NT2/D1 (cell line): Measurements from ENCODE around the gene DIP2C.
"Not testable (repeated sequence)": the region's sequence is repeated elsewhere in the genome, so short reads cannot be mapped to it uniquely, and the experiment has no call there.

ENCODE experiments used
- SUZ12 ChIP-seq: IDR thresholded peaks from 2 replicates; pipeline ENCODE4 v1.6.1; 2011; ENCODE audit not compliant: insufficient read length, insufficient read depth; ENCODE audit errors: extremely low read depth
- YY1 ChIP-seq: IDR thresholded peaks from 2 replicates; pipeline ENCODE4 v1.6.1; 2011; ENCODE audit not compliant: insufficient read length, insufficient read depth
- ZNF274 ChIP-seq: IDR thresholded peaks from 2 replicates; pipeline ENCODE4 v1.6.1; 2011; ENCODE audit warnings: mild to moderate bottlenecking, low read depth, low read length

- not testable (repeated sequence) for TF ChIP-seq ZNF274, SUZ12, YY1
These were observed 321.4 kb downstream of the DIP2C start for GRCh38 chr10:368107-368506.
